Astrocyte of the cerebellum (primary cell): ENCODE data around the gene SDF4.

Source experiments
- DNase-seq: peaks from one replicate; pipeline ENCODE4 v3.0.0-alpha.2; 2011; ENCODE audit warnings: low read depth
- H3K4me3 ChIP-seq: 2 replicates; pipeline ENCODE4 v1.5.1; 2011; ENCODE audit warnings: mild to moderate bottlenecking, low read depth, low read length, moderate library complexity
- CTCF ChIP-seq: IDR thresholded peaks from 2 replicates; pipeline ENCODE4 v1.5.1; 2012; ENCODE audit warnings: low read length, low read depth, moderate library complexity, mild to moderate bottlenecking; ENCODE audit errors: missing control alignments
- in situ Hi-C: cut with HindIII; loops from 2 replicates; pipeline ENCODE4 v1.10.0; 2017; ENCODE audit warnings: low sequenced_read_pairs

Gene SDF4

GRCh38 chr1:1267488-1268283 is 35.9 kb upstream of the SDF4 start:
- no peak for TF ChIP-seq CTCF
- no peak overlapping the region for H3K4me3 ChIP-seq
- in situ Hi-C loops: no loop called here
- DNase-seq: no peak

GRCh38 chr1:1264868-1265272 is 33.1 kb upstream of the SDF4 start:
- DNase-seq: peak; percentile 87
- in situ Hi-C loops: no loop called here
- TF ChIP-seq CTCF: peak; percentile 53
- no peak overlapping the region for H3K4me3 ChIP-seq

GRCh38 chr1:1264026-1264425 is 32.2 kb upstream of the SDF4 start:
- no peak overlapping the region for H3K4me3 ChIP-seq
- no peak for TF ChIP-seq CTCF
- no peak for DNase-seq
- in situ Hi-C loops: no loop called here

GRCh38 chr1:1262758-1263157 is 31.0 kb upstream of the SDF4 start:
- TF ChIP-seq CTCF: no peak
- in situ Hi-C loops: no loop called here
- no peak overlapping the region for H3K4me3 ChIP-seq
- DNase-seq: no peak

- H3K4me3 ChIP-seq: no peak overlapping the region
- in situ Hi-C loops: no loop called here
- DNase-seq: no peak
- TF ChIP-seq CTCF: no peak
Observed at GRCh38 chr1:1262071-1262470, 30.3 kb upstream of the SDF4 start.

GRCh38 chr1:1260843-1261560 is 29.2 kb upstream of the SDF4 start:
- H3K4me3 ChIP-seq: no peak overlapping the region
- no peak for TF ChIP-seq CTCF
- no peak for DNase-seq
- in situ Hi-C loops: no loop called here
